ENCODE results near the gene SLC25A13. TPM values are rescaled to one million over a fixed set of nuclear protein-coding genes. Genes with fewer than 3 reads are reported as not detected.
A peak's percentile ranks its signal among the peaks of the same experiment; 100 is the strongest.

Gene SLC25A13
- total and polyA plus RNA-seq, 2 of the 8 experiments (the other 6 are each of a cell fraction or from before 2014, with no cell fraction given) = 30.8 to 85.4 TPM

DNA sequence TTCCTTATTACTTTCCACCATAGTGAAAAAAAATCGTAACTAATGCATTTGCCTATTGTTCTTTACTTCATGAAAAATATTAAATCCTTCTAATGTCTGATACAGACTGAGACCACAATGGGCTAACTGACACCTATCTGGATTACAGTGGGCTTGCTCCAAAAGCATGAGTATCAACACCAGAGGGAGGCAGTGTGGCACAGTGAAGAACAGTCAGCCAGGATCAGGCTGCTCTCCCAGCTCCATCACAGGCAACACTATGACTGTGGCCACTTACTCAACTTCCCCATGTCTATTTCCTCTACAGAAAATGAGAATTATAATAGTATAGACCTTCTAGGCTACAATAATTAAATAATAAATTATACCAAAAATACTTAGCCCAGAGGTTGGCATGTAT is 97.2 kb downstream of the SLC25A13 start:
- H3K4ac ChIP-seq (replicated peaks; ENCODE audit: insufficient read length, low read depth, low read length) = no peak overlapping the region
- H3K79me1 ChIP-seq (ENCODE audit: low read depth, low read length) = 0 out of 2 replicates have a peak, but pooled peaks cover 2% of the 10 kb centered on the region
- H3K9ac ChIP-seq (replicated peaks in 1 of 4; ENCODE audit: extremely low read depth in 1 of 4, low read depth in 3 of 4, low read length in 3 of 4) = no peak overlapping the region
- H2BK12ac ChIP-seq (ENCODE audit: low read depth, low read length) = no peak overlapping the region
- no peak overlapping the region for H2BK120ac ChIP-seq (replicated peaks; ENCODE audit: low read depth, low read length)
- H3K56ac ChIP-seq (replicated peaks; ENCODE audit: insufficient read length, low read depth, low read length) = no peak overlapping the region
- no peaks in the 10 kb centered on the region for H3K27me3 ChIP-seq (replicated peaks in 1 of 4; ENCODE audit: control insufficient read depth in 3 of 4, extremely low read depth in 1 of 4, insufficient read depth in 3 of 4, low read length in 3 of 4)
- H3K4me3 ChIP-seq (ENCODE audit: extremely low read depth in 1 of 4, insufficient read depth in 2 of 4, low read depth in 3 of 4, low read length in 4 of 4) = no peak overlapping the region
- DNase-seq (ENCODE audit: low read depth in 1 of 2, low spot score in 2 of 2) (no peak), FAIRE-seq (peak; percentile 32)
- peaks cover 0 to 2% of the 10 kb centered on the region in 2 experiments for H4K20me1 ChIP-seq (replicated peaks in 1 of 2; ENCODE audit: control insufficient read depth in 1 of 2, insufficient read depth in 2 of 2, low read length in 2 of 2)
- H2BK5ac ChIP-seq (ENCODE audit: low read depth, low read length) = no peak overlapping the region; the same call in 1 of the 2 replicates
- no peak overlapping the region for H4K5ac ChIP-seq (ENCODE audit: insufficient read length, low read depth, low read length)
- CTCF ChIA-PET (ENCODE audit: partially characterized antibody) = interaction anchor here (0.6 to 2.1 kb wide), 16 partner anchors 9 to 448 kb away, joined by 3 to 12 read pairs (median 4); no protein-coding TSS in a partner anchor
- H4K91ac ChIP-seq (replicated peaks; ENCODE audit: insufficient read length, low read length) = no peak overlapping the region
- H3K27ac ChIP-seq (ENCODE audit: low read depth, low read length) = no peak overlapping the region
- H3K23ac ChIP-seq (ENCODE audit: insufficient read length) = no peak overlapping the region
- H3K36me3 ChIP-seq (ENCODE audit: control insufficient read depth in 2 of 4, insufficient read depth in 4 of 4, low read length in 3 of 4) = peaks cover 0 to 12% (median 0%) of the 10 kb centered on the region in 4 experiments; a peak in 1 of 8 replicates
- no peaks in the 10 kb centered on the region for H3K23me2 ChIP-seq (ENCODE audit: low read depth, low read length)
- H2BK15ac ChIP-seq (ENCODE audit: low read length) = no peak overlapping the region
- no peak overlapping the region for H2BK20ac ChIP-seq (ENCODE audit: low read length)
- H2AFZ ChIP-seq (ENCODE audit: low read length) = no peak overlapping the region
- H2AK5ac ChIP-seq (ENCODE audit: low read depth, low read length) = no peak overlapping the region
- H4K8ac ChIP-seq (ENCODE audit: extremely low read depth, insufficient read depth, low read length) = no peak overlapping the region
- no peaks in the 10 kb centered on the region for H3K79me2 ChIP-seq (ENCODE audit: control insufficient read depth in 1 of 2, insufficient read depth in 2 of 2, low read length in 2 of 2)
- no peaks in the 10 kb centered on the region for H3K4me1 ChIP-seq (replicated peaks in 1 of 4; ENCODE audit: control insufficient read depth in 3 of 4, insufficient read depth in 4 of 4, low read length in 3 of 4)
- no peak overlapping the region for H3K14ac ChIP-seq (ENCODE audit: insufficient read length)
- no peak overlapping the region for H3K4me2 ChIP-seq (ENCODE audit: insufficient read depth in 1 of 2, low read depth in 2 of 2, low read length in 2 of 2)
- POLR2A ChIA-PET (ENCODE audit: partially characterized antibody) = no interaction called here
- H3K18ac ChIP-seq (ENCODE audit: extremely low read depth, low read length) = no peak overlapping the region
- H3K9me3 ChIP-seq (ENCODE audit: insufficient read depth in 2 of 2, low read depth in 1 of 2, low read length in 1 of 2) = peaks cover 0 to 9% of the 10 kb centered on the region in 2 experiments; a peak in 1 of 4 replicates
- WGBS, 2 experiments (ENCODE audit: extremely low coverage in 1 of 2, insufficient coverage in 1 of 2, insufficient read length in 1 of 2, insufficient replicate concordance in 2 of 2, low coverage in 1 of 2, low lambda C conversion rate in 2 of 2, missing lambda C conversion rate in 1 of 2) = 76% methylated on average over 1 of the region's 1 CpG; no CpG with 5 or more reads in 1 of the 2 experiments
- TF ChIP-seq RAD21 (IDR thresholded peaks at IDR 0.05 in 1 of 2, conservative IDR thresholded peaks at IDR 0.05 in 1 of 2; ENCODE audit: low read depth in 2 of 2, low read length in 2 of 2) = peak; percentile 74 to 80
- TF ChIP-seq, protein P1, sequence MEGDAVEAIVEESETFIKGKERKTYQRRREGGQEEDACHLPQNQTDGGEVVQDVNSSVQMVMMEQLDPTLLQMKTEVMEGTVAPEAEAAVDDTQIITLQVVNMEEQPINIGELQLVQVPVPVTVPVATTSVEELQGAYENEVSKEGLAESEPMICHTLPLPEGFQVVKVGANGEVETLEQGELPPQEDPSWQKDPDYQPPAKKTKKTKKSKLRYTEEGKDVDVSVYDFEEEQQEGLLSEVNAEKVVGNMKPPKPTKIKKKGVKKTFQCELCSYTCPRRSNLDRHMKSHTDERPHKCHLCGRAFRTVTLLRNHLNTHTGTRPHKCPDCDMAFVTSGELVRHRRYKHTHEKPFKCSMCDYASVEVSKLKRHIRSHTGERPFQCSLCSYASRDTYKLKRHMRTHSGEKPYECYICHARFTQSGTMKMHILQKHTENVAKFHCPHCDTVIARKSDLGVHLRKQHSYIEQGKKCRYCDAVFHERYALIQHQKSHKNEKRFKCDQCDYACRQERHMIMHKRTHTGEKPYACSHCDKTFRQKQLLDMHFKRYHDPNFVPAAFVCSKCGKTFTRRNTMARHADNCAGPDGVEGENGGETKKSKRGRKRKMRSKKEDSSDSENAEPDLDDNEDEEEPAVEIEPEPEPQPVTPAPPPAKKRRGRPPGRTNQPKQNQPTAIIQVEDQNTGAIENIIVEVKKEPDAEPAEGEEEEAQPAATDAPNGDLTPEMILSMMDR (IDR thresholded peaks at IDR 0.05; ENCODE audit: control extremely low read depth in 1 of 3, insufficient read depth in 1 of 3, low read depth in 1 of 3, low read length in 3 of 3) = peak; percentile 48 to 71 (median 62)
- TF ChIP-seq JUND (IDR thresholded peaks at IDR 0.05; ENCODE audit: low read length) = no peak

Measured in H1 (cell line).